ENCODE measurements around the gene PCBP1. TPM values are rescaled to one million over a fixed set of nuclear protein-coding genes. Genes with fewer than 3 reads are reported as not detected.

Gene PCBP1
- polyA plus RNA-seq, 1 donor from 2014 or later: 33.3 TPM

- TF ChIP-seq REST (IDR thresholded peaks at IDR 0.05; ENCODE audit: borderline replicate concordance) (no peak), RAD21 (conservative IDR thresholded peaks at IDR 0.05) (no peak), SMC3 (conservative IDR thresholded peaks at IDR 0.05; ENCODE audit: poor library complexity) (no peak), EZH2 (IDR thresholded peaks at IDR 0.05; ENCODE audit: borderline replicate concordance, insufficient read depth, low read length, poor library complexity, severe bottlenecking) (no peak), POLR2AphosphoS5 (IDR thresholded peaks at IDR 0.05) (no peak), CTCF (IDR thresholded peaks at IDR 0.05; ENCODE audit: poor library complexity, severe bottlenecking) (no peak), EP300 (conservative IDR thresholded peaks at IDR 0.05; ENCODE audit: poor library complexity, severe bottlenecking) (no peak), MXI1 (conservative IDR thresholded peaks at IDR 0.05; ENCODE audit: poor library complexity, severe bottlenecking) (no peak), TAF1 (IDR thresholded peaks at IDR 0.05; ENCODE audit: low read depth) (no peak)
- H3K36me3 ChIP-seq (ENCODE audit: insufficient read depth, low read length): no peaks in the 10 kb centered on the region
These were observed 18.2 kb upstream of the PCBP1 start for GRCh38 chr2:70069049-70069448.

GRCh38 chr2:70070542-70071268 lies 16.6 kb upstream of the PCBP1 start:
- Histone ChIP-seq H3K36me3 (ENCODE audit: insufficient read depth, low read length) (no peaks in the 10 kb centered on the region), H3K9me2 (ENCODE audit: insufficient read depth, low read length) (no peaks in the 10 kb centered on the region), H3F3A (ENCODE audit: insufficient read depth, low read length, poor library complexity, severe bottlenecking) (no peaks in the 10 kb centered on the region), H3K27ac (ENCODE audit: low read length) (peak overlapping the region; percentile 43), H3K4me2 (ENCODE audit: low read length) (no peak overlapping the region), H3K9ac (ENCODE audit: low read length) (peak overlapping the region; percentile 29), H2AFZ (ENCODE audit: low read depth, low read length) (peak overlapping the region; percentile 74), H3K4me3 (ENCODE audit: low read length) (no peak overlapping the region), H3K9me3 (ENCODE audit: low read length) (no peaks in the 10 kb centered on the region), H4K20me1 (ENCODE audit: insufficient read depth) (no peaks in the 10 kb centered on the region), H3K79me2 (replicated peaks; ENCODE audit: insufficient read depth, low read length) (no peaks in the 10 kb centered on the region), H3K27me3 (ENCODE audit: insufficient read depth, low read depth, low read length) (no peaks in the 10 kb centered on the region)
- TF ChIP-seq MXI1 (conservative IDR thresholded peaks at IDR 0.05; ENCODE audit: poor library complexity, severe bottlenecking) (no peak), EZH2 (IDR thresholded peaks at IDR 0.05; ENCODE audit: borderline replicate concordance, insufficient read depth, low read length, poor library complexity, severe bottlenecking) (no peak), CTCF (IDR thresholded peaks at IDR 0.05; ENCODE audit: poor library complexity, severe bottlenecking) (peak; percentile 78), RAD21 (conservative IDR thresholded peaks at IDR 0.05) (peak; percentile 67), SMC3 (conservative IDR thresholded peaks at IDR 0.05; ENCODE audit: poor library complexity) (peak; percentile 70), POLR2AphosphoS5 (IDR thresholded peaks at IDR 0.05) (peak; percentile 45)

More at GRCh38 chr2:70069049-70069448, 18.2 kb upstream of the PCBP1 start:
- H3F3A ChIP-seq (ENCODE audit: insufficient read depth, low read length, poor library complexity, severe bottlenecking): no peaks in the 10 kb centered on the region
- H3K4me2 ChIP-seq (ENCODE audit: low read length): no peak overlapping the region
- no peaks in the 10 kb centered on the region for H3K9me2 ChIP-seq (ENCODE audit: insufficient read depth, low read length)
- H2AFZ ChIP-seq (ENCODE audit: low read depth, low read length): no peak overlapping the region
- no peaks in the 10 kb centered on the region for H3K79me2 ChIP-seq (replicated peaks; ENCODE audit: insufficient read depth, low read length)
- no peaks in the 10 kb centered on the region for H4K20me1 ChIP-seq (ENCODE audit: insufficient read depth)
- no peak overlapping the region for H3K9ac ChIP-seq (ENCODE audit: low read length)
- H3K4me3 ChIP-seq (ENCODE audit: low read length): no peak overlapping the region
- H3K27ac ChIP-seq (ENCODE audit: low read length): no peak overlapping the region
- H3K9me3 ChIP-seq (ENCODE audit: low read length): no peaks in the 10 kb centered on the region
- no peaks in the 10 kb centered on the region for H3K27me3 ChIP-seq (ENCODE audit: insufficient read depth, low read depth, low read length)
